Measurements from ENCODE around the gene BRINP1.

GRCh38 chr9:119165131-119165530 is 204.1 kb downstream of the BRINP1 start:
- TF ChIP-seq EZH2 (IDR thresholded peaks at IDR 0.05; ENCODE audit: borderline replicate concordance, insufficient read depth, low read depth, low read length, poor library complexity, severe bottlenecking): no peak
- no peak for TF ChIP-seq CTCF (IDR thresholded peaks at IDR 0.05)
